Gastroesophageal sphincter (tissue), 3 donors: Measurements from ENCODE around the gene HDAC11.
A peak's percentile ranks its signal among the peaks of the same experiment; 100 is the strongest.

Experiments
- CTCF ChIP-seq, 4 experiments: fragments of 200-600 bp in 2 of 4; fragments of 450-650 bp in 2 of 4; sonication (generic) in 1 of 4; IDR thresholded peaks; one replicate each; pipeline ENCODE4 v1.5.1; 2017 to 2019; ENCODE audit warnings: antibody characterized with exemption in 4 of 4, mild to moderate bottlenecking in 2 of 4, moderate library complexity in 2 of 4
- EP300 ChIP-seq: sonication (generic); formaldehyde crosslinking; IDR thresholded peaks from one replicate; pipeline ENCODE4 v1.6.1; 2017; ENCODE audit warnings: antibody characterized with exemption, mild to moderate bottlenecking
- POLR2A ChIP-seq, 2 donors: fragments of 450-650 bp; IDR thresholded peaks; one replicate each; pipeline ENCODE4 v1.6.1; 2017; ENCODE audit warnings: antibody characterized with exemption in 2 of 2, mild to moderate bottlenecking in 2 of 2, moderate library complexity in 1 of 2

GRCh38 chr3:13461169-13462124, 18.7 kb upstream of the HDAC11 start:
- TF ChIP-seq CTCF (IDR thresholded peaks at IDR 0.05) (peak in 3 of 4 experiments; percentile 7 to 43 (median 13)), EP300 (no peak), POLR2A (IDR thresholded peaks at IDR 0.05) (no peak)
